Neuron (in vitro differentiated cells): ENCODE data around the gene SERBP1.
"Not testable (repeated sequence)": the region's sequence is repeated elsewhere in the genome, so short reads cannot be mapped to it uniquely, and the experiment has no call there.

Experiments used
- H2AFZ ChIP-seq: one replicate; pipeline ENCODE4 v1.6.1; 2013; ENCODE audit warnings: low read depth, mild to moderate bottlenecking, inconsistent platforms, low read length, moderate library complexity
- H3K27me3 ChIP-seq: one replicate; pipeline ENCODE4 v1.6.1; 2013; ENCODE audit warnings: low read length; ENCODE audit not compliant: insufficient read depth
- H3K36me3 ChIP-seq: one replicate; pipeline ENCODE4 v1.6.1; 2013; ENCODE audit warnings: low read length; ENCODE audit not compliant: insufficient read depth
- H3K4me1 ChIP-seq: one replicate; pipeline ENCODE4 v1.6.1; 2013; ENCODE audit warnings: low read length; ENCODE audit not compliant: insufficient read depth
- H3K4me3 ChIP-seq: 2 replicates; pipeline ENCODE4 v1.5.1; 2013; ENCODE audit warnings: mild to moderate bottlenecking, low read length, moderate library complexity
- H3K9me3 ChIP-seq: one replicate; pipeline ENCODE4 v1.6.1; 2013; ENCODE audit warnings: low read length

The SERBP1 gene

GRCh38 chr1:67459068-67459467, 28.9 kb upstream of the SERBP1 start:
- Histone ChIP-seq H3K4me3 (no peak overlapping the region), H3K27me3 (peaks cover 2% of the 10 kb centered on the region), H3K9me3 (no peaks in the 10 kb centered on the region), H3K36me3 (no peaks in the 10 kb centered on the region), H2AFZ (no peak overlapping the region), H3K4me1 (peaks cover 7% of the 10 kb centered on the region)

- H3K27me3 ChIP-seq, result peaks cover 2% of the 10 kb centered on the region
- H3K9me3 ChIP-seq, result no peaks in the 10 kb centered on the region
- H3K4me1 ChIP-seq, result peaks cover 4% of the 10 kb centered on the region
- H3K36me3 ChIP-seq, result no peaks in the 10 kb centered on the region
- no peak overlapping the region for H2AFZ ChIP-seq
- H3K4me3 ChIP-seq, result no peak overlapping the region
These were observed 28.5 kb upstream of the SERBP1 start for GRCh38 chr1:67458663-67459062.

- Histone ChIP-seq H3K4me3 (no peak overlapping the region), H2AFZ (no peak overlapping the region), H3K9me3 (no peaks in the 10 kb centered on the region), H3K4me1 (no peaks in the 10 kb centered on the region), H3K36me3 (no peaks in the 10 kb centered on the region), H3K27me3 (peaks cover 6% of the 10 kb centered on the region)
These were observed 27.0 kb upstream of the SERBP1 start for GRCh38 chr1:67457247-67457646.

- Histone ChIP-seq H3K36me3 (no peaks in the 10 kb centered on the region), H2AFZ (no peak overlapping the region), H3K27me3 (peaks cover 5% of the 10 kb centered on the region), H3K9me3 (no peaks in the 10 kb centered on the region), H3K4me1 (no peaks in the 10 kb centered on the region), H3K4me3 (no peak overlapping the region)
These were observed 21.6 kb upstream of the SERBP1 start for GRCh38 chr1:67451815-67452214.

- Histone ChIP-seq H2AFZ (no peak overlapping the region), H3K4me1 (no peaks in the 10 kb centered on the region), H3K9me3 (no peaks in the 10 kb centered on the region), H3K36me3 (no peaks in the 10 kb centered on the region), H3K27me3 (peaks cover 5% of the 10 kb centered on the region), H3K4me3 (no peak overlapping the region)
These were observed 21.2 kb upstream of the SERBP1 start for GRCh38 chr1:67451356-67451755.

- Histone ChIP-seq H3K27me3 (peaks cover 2% of the 10 kb centered on the region), H3K9me3 (no peaks in the 10 kb centered on the region), H3K4me3 (no peak overlapping the region), H3K36me3 (no peaks in the 10 kb centered on the region), H3K4me1 (no peaks in the 10 kb centered on the region), H2AFZ (no peak overlapping the region)
These were observed 16.7 kb upstream of the SERBP1 start for GRCh38 chr1:67446893-67447292.

- H3K27me3 ChIP-seq, H3K4me1 ChIP-seq, H2AFZ ChIP-seq, H3K36me3 ChIP-seq, H3K4me3 ChIP-seq, H3K9me3 ChIP-seq: not testable (repeated sequence)
These were observed 15.8 kb upstream of the SERBP1 start for GRCh38 chr1:67446014-67446413.

- Histone ChIP-seq H3K9me3 (no peaks in the 10 kb centered on the region), H2AFZ (no peak overlapping the region), H3K27me3 (peaks cover 11% of the 10 kb centered on the region), H3K4me1 (peaks cover 6% of the 10 kb centered on the region), H3K36me3 (no peaks in the 10 kb centered on the region), H3K4me3 (no peak overlapping the region)
These were observed 11.6 kb upstream of the SERBP1 start for GRCh38 chr1:67441739-67442281.

- Histone ChIP-seq H3K9me3 (no peaks in the 10 kb centered on the region), H2AFZ (no peak overlapping the region), H3K36me3 (no peaks in the 10 kb centered on the region), H3K4me3 (no peak overlapping the region), H3K27me3 (peaks cover 12% of the 10 kb centered on the region), H3K4me1 (peaks cover 6% of the 10 kb centered on the region)
These were observed 11.0 kb upstream of the SERBP1 start for GRCh38 chr1:67441183-67441582.

- no peak overlapping the region for H2AFZ ChIP-seq
These were observed 10.1 kb upstream of the SERBP1 start for GRCh38 chr1:67440339-67440738.

GRCh38 chr1:67439277-67440029, 9.3 kb upstream of the SERBP1 start:
- Histone ChIP-seq H3K4me1 (peaks cover 6% of the 10 kb centered on the region), H3K27me3 (peaks cover 12% of the 10 kb centered on the region), H3K4me3 (no peak overlapping the region), H3K36me3 (no peaks in the 10 kb centered on the region), H3K9me3 (no peaks in the 10 kb centered on the region), H2AFZ (no peak overlapping the region)

More at GRCh38 chr1:67440339-67440738, 10.1 kb upstream of the SERBP1 start:
- no peak overlapping the region for H3K4me3 ChIP-seq
- peaks cover 6% of the 10 kb centered on the region for H3K4me1 ChIP-seq
- peaks cover 12% of the 10 kb centered on the region for H3K27me3 ChIP-seq
- H3K36me3 ChIP-seq, result no peaks in the 10 kb centered on the region
- H3K9me3 ChIP-seq, result no peaks in the 10 kb centered on the region

- H3K9me3 ChIP-seq, result no peaks in the 10 kb centered on the region
- no peak overlapping the region for H3K4me3 ChIP-seq
- peaks cover 12% of the 10 kb centered on the region for H3K27me3 ChIP-seq
- no peaks in the 10 kb centered on the region for H3K36me3 ChIP-seq
- peaks cover 6% of the 10 kb centered on the region for H3K4me1 ChIP-seq
- no peak overlapping the region for H2AFZ ChIP-seq
These were observed 7.8 kb upstream of the SERBP1 start for GRCh38 chr1:67437961-67438360.

- Histone ChIP-seq H3K9me3 (no peaks in the 10 kb centered on the region), H3K4me3 (no peak overlapping the region), H3K27me3 (peaks cover 10% of the 10 kb centered on the region), H3K4me1 (peaks cover 6% of the 10 kb centered on the region), H2AFZ (no peak overlapping the region), H3K36me3 (no peaks in the 10 kb centered on the region)
These were observed 6.4 kb upstream of the SERBP1 start for GRCh38 chr1:67436511-67437055.
